Erythroblast (primary cell): Measurements from ENCODE around the gene GNAO1.

Experiments
- GATA1 ChIP-seq: IDR thresholded peaks from 2 replicates; pipeline ENCODE4 v1.6.1; 2011; ENCODE audit warnings: low read depth, mild to moderate bottlenecking, control low read depth, low read length, moderate library complexity
- POLR2A ChIP-seq: IDR thresholded peaks from 2 replicates; pipeline ENCODE4 v1.6.1; 2011; ENCODE audit warnings: mild to moderate bottlenecking, low read length

DNA sequence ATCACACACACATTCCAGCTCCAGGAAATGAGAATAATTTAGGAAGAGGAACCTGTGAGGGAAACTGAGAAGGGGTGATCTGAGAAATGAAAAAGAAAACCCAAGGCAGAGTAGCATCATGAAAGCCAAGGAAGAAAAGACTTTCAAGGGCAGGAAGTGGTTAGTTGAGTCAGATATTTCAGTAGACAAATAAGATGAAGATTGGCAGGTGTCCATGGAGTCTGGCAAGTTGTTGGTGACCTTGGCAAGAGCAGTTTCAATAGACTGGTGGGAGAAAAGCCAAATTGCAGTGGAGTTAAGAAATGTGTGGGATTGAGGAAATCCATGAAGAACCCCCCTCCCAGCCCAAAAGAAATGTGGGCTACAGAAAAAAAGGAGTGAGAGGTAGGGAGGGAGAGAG is 10.7 kb downstream of the GNAO1 start:
- no peak for TF ChIP-seq POLR2A
- TF ChIP-seq GATA1: no peak
